ENCODE data around the gene MYO3B.

GRCh38 chr2:170375192-170375591 lies 197.2 kb downstream of the MYO3B start:
- TF ChIP-seq, protein P1, sequence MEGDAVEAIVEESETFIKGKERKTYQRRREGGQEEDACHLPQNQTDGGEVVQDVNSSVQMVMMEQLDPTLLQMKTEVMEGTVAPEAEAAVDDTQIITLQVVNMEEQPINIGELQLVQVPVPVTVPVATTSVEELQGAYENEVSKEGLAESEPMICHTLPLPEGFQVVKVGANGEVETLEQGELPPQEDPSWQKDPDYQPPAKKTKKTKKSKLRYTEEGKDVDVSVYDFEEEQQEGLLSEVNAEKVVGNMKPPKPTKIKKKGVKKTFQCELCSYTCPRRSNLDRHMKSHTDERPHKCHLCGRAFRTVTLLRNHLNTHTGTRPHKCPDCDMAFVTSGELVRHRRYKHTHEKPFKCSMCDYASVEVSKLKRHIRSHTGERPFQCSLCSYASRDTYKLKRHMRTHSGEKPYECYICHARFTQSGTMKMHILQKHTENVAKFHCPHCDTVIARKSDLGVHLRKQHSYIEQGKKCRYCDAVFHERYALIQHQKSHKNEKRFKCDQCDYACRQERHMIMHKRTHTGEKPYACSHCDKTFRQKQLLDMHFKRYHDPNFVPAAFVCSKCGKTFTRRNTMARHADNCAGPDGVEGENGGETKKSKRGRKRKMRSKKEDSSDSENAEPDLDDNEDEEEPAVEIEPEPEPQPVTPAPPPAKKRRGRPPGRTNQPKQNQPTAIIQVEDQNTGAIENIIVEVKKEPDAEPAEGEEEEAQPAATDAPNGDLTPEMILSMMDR (IDR thresholded peaks at IDR 0.05; ENCODE audit: extremely low read depth in 1 of 2, insufficient read depth in 1 of 2, low read depth in 1 of 2, low read length in 2 of 2): no peak
- TF ChIP-seq EZH2 (IDR thresholded peaks at IDR 0.05; ENCODE audit: borderline replicate concordance, low read depth, low read length, severe bottlenecking) (no peak), POLR2A (IDR thresholded peaks at IDR 0.05; ENCODE audit: low read depth, low read length) (no peak), MAX (IDR thresholded peaks at IDR 0.05; ENCODE audit: insufficient read depth, insufficient read length) (no peak), GATA2 (IDR thresholded peaks at IDR 0.05; ENCODE audit: insufficient read depth, insufficient read length, low read depth, low read length) (no peak)
